Ecto neural progenitor cell (in vitro differentiated cells): ENCODE results near the gene SPOCK1.

ENCODE experiments used
- DNase-seq: peaks from one replicate; pipeline ENCODE4 v3.0.0-alpha.2; 2018; ENCODE audit warnings: low spot score

SPOCK1 gene

DNA sequence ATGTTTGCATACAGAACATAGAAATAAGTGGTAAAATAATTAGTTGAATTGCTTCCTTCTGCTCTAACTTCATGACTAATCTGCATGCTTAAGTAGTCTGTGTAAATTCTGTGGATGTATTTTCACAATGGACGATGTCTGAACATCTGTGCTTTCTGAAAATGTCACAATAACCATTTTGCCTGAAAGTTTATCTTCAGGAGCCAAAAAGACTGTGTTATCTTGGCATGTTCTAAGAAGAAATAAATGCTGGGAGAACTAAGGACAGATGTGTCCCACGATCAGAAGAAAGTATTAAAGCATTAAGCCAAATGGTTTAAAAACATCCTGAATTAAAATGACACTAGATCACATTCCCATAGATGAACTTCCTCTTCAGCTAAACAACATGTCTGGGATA lies 397.6 kb downstream of the SPOCK1 start:
- DNase-seq = no peak

DNA sequence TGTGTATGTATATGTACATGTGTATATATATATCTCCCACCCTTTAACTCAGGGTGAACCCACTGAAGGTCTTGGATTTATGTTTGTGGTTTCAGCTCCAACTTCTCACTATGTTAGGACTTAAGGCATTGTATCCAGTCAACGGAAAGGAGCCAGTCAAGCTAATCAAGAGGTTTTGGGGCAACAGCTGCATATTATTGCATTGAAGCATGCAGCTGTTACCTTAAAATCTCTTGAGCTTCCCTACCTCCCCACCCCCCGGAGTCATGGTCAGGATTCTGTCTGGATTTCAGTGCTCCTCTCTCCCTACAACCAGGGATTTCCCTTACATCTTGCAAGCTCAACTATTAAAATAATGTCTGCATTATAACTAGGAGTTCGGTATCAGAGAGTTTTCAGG lies 399.5 kb downstream of the SPOCK1 start:
- no peak for DNase-seq

DNA sequence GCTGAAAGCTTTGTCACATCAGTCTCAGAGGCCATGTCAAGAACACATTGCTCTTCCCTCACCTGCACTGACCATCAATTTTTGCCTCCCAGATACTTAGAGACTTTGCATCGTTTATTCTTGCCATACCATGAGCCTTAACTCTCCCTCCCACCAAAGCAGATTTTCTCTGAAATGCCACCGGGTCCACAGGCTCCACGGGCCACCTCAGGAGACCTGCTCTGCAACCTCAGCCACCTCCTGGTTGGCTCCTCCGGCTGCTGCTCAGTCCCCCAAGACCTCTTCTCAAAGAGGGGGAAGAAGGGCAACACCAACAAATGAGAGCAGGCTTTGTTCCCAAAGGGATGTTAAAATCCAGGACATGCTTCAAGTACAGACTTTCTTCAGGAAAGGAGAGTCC lies 400.5 kb downstream of the SPOCK1 start:
- no peak for DNase-seq

DNA sequence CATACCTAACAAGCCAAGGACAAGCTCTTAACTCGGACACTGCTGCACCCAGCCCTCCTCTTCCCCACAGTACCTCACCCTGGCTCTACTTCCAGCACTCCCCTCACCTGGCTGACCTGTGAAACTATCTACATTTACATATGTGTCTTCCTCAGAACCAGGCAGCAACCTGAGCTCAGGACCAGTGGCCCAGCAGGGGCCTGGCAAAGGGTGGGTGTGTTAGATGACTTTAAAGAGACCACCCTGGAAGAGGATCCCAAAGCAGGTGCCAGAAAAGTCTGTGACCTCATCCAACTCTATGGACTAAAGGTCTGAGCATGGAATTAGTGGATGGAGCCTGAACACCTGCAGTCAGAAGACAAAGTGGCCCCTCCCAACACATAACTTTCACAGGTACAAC lies 400.9 kb downstream of the SPOCK1 start:
- DNase-seq = no peak

- DNase-seq = no peak
Observed at GRCh38 chr5:137097203-137097602, 401.9 kb downstream of the SPOCK1 start.

DNA sequence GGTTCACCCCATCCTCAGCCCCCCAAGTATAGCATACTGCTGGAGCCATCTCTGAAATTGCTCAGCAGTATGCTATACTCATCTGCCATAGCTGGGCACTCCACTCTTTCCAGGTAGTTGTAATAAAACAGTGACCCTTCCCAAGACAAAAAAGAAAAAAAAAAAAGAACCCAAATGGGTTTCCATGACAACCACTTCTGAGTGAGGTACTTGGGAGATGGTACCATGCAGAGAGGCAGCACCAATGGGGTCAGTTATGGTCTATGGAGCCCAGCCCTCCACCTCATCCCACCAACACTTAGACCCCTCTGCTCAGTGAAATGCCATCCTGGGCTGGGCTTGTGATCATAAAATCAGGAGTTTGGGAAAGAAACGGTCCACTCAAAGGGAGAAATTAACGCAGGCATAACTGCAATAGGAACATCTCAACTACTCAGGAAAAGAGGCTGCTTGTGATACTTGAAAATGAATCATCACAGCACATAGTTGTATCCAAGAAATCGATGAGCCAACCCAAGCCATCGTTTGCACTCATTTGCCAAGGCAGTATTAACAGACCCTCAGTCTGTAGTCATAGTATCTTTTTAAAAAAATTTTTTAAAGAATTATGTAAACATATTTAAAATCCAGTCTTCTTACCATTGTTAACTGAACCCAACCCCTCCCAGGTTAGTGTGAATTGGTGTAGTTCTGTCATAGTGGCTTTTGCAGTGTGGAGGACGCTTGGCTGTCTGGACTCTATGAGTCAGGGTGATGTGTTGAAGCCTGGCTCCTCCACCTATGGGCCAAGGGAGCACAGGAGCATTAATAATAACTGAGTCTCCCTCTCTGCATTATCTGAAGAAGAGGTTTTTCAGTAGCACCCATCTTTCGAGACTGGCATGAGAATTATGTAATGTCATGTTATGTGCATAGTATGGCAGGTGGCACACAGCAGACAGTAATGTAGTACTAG lies 402.7 kb downstream of the SPOCK1 start:
- DNase-seq = no peak

DNA sequence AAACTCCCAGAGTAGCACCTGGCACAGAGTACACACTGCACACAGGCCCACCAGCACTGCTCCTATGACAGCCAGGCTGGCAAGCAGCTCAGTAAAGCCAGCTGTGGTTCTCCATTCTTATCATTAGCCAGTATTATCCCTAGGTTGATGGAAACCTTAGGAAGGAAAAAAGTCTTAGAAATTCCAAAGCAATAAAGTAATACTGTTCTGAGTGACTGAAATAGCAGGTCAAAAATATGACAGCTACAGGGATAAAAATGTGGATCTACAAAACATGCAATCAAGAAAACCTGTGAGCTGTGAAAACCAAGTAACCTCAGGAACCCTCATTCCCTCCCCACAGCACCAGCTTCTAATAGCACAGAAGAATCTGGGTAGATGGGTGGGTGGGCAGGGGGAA lies 403.5 kb downstream of the SPOCK1 start:
- DNase-seq = no peak

GRCh38 chr5:137092831-137093230 lies 406.3 kb downstream of the SPOCK1 start:
- DNase-seq = no peak

GRCh38 chr5:137091472-137091871 lies 407.7 kb downstream of the SPOCK1 start:
- DNase-seq = peak; percentile 55

DNA sequence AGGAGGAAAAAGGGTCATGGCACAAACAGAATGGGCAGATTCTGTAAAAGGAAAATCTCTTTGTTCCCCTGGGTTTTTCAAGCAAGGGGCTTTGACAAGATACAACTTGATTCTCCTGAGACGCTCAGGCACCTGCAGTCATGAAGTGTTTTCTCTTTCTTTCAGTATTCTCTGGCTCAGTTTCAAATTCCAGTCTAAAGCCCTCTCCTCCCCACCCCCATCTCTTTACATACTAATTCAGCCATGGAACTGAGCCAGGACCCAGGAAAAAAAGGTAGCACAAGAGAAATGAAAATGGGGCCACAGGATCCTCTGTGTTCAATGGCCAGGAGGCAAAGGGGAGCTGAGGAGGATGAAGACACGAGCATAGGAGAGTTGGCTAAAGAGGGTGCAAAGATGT lies 408.4 kb downstream of the SPOCK1 start:
- no peak for DNase-seq

DNA sequence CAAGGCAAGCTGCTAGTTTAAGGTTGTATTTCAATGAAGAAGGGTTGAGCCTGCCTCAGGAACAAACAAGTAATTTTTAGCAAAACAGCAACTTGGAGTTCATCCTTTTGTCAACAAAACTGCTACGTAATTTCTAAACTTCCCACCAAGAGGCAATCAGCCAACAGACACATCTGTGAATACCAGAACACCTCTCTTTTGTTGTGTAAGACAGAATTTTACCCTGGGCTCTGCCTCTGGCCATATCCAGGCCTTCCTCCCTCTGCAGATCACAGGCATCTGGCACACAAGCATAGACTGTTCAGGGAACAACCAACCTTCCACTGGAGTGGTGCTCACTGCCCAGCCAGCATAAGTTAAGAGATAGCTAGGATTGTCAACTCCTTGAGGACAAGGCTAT lies 409.0 kb downstream of the SPOCK1 start:
- no peak for DNase-seq

DNA sequence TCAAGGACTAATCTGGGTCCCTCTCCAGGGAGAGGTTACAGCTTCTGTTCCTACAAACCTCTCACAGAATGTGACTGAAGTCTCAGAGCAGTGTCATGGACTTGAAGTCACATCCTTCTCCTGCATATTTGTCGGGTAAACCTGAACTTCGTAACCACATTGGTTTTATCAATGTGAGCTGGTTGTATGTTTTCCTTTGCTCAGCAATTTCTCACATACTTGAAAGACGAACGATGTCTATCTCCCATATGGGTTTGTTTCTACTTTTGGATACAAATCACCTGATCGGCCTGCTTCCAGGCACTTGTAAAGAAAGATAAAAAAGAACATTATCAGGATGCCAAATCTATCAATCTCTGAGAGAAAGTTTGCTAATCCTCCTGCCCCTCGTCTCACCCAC lies 411.0 kb downstream of the SPOCK1 start:
- no peak for DNase-seq

DNA sequence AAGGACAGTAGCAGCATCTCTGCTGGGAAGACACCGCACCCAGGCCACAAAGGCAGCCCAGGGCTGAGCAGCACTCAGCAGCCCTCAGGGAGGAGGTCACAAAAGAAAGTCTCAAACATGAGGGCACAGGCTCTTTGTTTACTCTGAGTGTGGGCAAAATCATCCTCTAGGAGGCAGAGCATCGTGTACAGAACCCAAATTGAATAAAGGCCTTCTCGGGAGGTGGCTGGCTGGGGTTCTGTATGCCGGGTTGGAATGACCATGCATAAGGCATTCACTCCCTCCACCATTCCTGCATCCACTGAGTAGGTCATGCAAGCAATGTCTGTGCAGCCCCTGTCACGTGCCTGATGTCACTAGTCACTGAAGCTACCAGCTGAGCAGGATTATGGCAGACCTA lies 412.8 kb downstream of the SPOCK1 start:
- DNase-seq = no peak

- no peak for DNase-seq
Observed at GRCh38 chr5:137085206-137085605, 413.9 kb downstream of the SPOCK1 start.

DNA sequence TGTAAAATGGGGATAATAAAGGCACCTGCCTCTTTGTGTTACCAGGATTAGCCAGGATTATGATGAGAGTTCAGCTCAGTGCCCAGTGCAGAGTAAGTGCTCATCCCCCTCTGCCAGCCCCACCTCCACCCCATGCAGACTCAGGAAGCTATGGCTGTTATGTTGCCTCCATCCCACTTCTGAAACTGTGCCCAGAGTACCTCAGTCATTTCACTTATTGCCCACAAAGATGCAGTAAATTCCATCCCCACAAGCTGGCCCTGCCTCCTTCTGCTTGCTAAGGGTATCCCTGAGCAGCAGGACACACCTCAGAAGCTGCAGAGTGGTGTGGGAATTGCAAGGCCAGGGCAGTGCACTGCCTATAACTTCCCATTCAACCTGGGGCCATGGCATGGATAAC lies 415.1 kb downstream of the SPOCK1 start:
- no peak for DNase-seq

GRCh38 chr5:137082951-137083350 lies 416.2 kb downstream of the SPOCK1 start:
- DNase-seq = no peak

DNA sequence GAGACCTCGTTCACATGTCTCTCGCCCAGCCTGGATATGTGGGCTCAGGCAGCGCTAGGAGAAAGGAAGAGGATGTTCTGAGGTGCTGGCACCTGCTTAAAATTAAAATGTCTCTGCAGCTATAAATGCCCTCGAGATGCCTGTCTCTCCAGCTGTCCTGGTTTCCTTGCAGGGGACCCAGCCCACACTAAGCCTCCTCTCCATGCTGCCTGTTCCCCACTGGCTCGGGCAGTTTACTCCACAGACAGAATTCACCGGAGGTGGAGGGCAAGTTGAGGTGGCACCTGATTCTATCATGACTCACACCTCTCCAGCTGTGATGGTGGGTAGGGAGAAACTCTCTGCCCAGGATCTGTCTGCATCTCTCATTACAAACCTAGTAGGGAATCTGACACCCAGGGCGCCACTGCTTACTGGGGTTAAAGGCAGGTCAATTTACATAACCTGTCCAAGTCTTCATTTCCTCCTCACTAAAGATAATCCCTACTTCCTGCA lies 420.9 kb downstream of the SPOCK1 start:
- no peak for DNase-seq

GRCh38 chr5:137075163-137075970 lies 423.8 kb downstream of the SPOCK1 start:
- DNase-seq = peak; percentile 82

GRCh38 chr5:137073189-137073588 lies 425.9 kb downstream of the SPOCK1 start:
- DNase-seq = no peak

GRCh38 chr5:137072361-137073115 lies 426.6 kb downstream of the SPOCK1 start:
- DNase-seq = no peak

GRCh38 chr5:137071931-137072330 lies 427.2 kb downstream of the SPOCK1 start:
- no peak for DNase-seq

DNA sequence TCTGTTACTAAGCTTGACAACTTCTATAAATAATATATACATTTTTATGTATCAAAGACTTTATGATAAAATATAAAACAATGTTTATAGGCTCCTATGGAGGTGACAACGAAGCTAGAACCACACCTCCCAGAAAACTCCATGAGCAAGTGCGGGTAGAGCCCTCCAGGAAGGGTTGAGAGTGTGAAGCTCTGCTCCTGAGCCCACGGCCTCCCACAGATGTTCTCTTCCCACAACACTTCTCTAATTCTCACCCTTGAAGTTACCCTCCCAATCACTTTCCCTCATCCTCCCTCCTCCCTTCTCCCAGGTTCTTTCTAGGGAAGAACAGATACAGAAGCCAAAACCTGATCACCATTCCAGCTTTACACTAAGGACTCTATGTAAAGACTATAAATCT lies 427.6 kb downstream of the SPOCK1 start:
- DNase-seq = no peak
